NCI-H748 (cell line): ENCODE data around the gene HP.

Source experiments
- DNase-seq: peaks from one replicate; lab custom pipeline; 2025; ENCODE audit not compliant: unreplicated experiment; lab: John Stamatoyannopoulos, UW

HP gene

GRCh38 chr16:72083778-72084404, 29.6 kb downstream of the HP start:
- DNase-seq, result no peak

DNA sequence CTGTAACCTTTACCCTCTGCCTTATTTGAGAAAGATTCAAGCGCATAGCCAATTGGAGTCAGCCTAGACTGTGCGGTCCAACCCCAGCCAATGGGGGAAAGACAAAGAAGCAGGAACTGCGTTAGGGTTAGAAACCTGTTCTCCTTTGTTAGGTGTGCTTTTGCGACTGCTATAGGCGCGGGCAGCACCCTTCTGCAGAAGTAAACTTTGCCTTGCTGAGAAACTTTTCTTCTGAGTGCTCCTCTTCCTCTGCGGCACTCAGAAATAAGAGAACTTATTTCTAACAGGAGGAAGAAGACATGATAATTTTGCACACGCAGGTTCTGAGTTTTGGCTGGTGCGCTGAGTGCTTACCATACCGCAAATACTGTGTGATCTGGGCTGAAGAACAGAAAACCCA, 30.1 kb downstream of the HP start:
- DNase-seq, result no peak

GRCh38 chr16:72085002-72085401, 30.7 kb downstream of the HP start:
- no peak for DNase-seq

GRCh38 chr16:72091217-72091616, 36.9 kb downstream of the HP start:
- no peak for DNase-seq

DNA sequence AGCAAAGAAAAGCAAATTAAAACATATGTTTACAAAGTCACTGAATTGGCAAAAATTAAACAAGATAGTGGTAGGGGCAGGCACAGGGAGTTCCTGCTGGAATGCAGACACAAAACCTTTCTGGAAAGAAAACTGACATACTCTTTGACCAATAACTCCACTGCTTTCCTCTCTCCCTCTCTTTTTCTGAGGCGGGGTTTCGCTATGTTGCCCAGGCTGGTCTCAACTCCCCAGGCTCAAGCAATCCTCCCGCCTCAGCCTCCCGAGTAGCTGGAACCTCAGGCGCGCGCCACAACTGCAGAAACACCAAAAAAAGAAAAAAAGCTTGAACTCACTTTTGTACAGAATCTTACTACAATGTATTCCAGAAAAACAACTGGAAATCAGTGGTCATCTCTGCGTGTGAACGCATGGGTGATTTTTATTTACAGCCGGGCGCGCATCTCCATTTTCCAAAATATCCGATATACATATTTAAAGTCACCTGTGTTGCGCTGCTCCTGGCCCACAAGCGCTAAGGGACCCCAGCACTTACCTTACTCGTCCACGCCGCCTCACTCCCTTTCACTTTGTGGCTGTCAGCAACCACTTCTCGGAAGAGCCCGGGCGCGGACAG, 38.6 kb downstream of the HP start:
- DNase-seq, result peak; percentile 26

DNA sequence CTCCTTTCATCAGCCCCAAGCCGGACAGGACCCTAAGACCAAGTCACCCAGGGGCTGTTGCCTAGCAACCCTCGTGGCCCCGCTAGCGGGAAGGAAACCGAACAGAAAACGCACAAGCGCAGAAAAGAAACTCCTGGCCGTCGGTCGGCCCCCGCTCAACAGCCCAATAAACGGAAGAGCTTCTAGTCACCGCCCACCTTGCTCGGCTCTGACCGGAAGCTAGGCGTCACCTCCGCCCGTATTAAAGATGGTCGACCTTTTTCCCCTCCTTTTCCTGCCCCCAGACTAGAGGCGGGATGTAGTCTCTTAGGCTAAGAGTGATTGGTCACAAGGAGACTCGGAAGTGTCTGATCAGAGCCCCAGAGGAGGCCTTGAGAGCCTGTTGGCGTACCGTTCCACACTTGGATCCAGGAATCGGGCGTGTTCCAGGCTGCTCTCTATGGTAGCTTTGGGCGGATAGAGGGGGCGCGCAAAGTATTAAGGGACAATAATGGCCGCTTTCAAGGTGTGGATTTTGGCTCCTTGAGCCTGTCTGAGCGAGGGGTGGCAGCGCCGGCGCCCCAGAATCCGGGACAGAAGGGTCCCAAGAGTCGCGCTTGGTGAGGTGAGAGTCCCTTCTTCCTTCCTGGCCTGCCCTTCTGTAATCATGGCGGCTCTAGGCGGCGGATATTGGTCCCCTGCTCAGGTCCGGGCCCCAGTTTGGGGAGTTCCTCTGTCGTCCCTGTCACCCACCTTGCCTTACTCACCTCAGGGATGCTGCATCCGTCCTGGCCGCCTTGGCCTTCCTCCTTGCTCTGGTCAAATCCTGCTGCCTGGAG, 39.4 kb downstream of the HP start, which contains the start of the genes DHX38 and TXNL4B:
DHX38 (plus strand) TSS at position 400 of the 818 bp plus-strand sequence. CDS start 2,311 bp downstream, outside the sequence.
TXNL4B (minus strand) TSS at position 173 of the 818 bp plus-strand sequence. CDS start 2,871 bp downstream, outside the sequence.
- DNase-seq, result peak; percentile 97

GRCh38 chr16:72094266-72094610, 39.9 kb downstream of the HP start:
- peak; percentile 4 for DNase-seq

DNA sequence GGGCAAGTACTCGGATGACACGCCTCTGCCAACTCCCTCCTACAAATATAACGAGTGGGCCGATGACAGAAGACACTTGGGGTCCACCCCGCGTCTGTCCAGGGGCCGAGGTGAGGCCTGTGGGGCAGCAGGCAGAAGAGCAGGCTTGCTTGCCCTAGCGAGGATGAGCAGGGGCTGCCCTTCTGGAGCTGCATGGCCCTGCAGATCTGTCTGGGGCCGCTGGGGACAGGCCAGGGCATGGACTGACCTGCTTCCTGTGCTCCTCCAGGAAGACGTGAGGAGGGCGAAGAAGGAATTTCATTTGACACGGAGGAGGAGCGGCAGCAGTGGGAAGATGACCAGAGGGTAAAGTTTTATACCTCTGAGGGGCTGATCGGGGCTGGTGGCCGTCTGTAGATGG, 44.6 kb downstream of the HP start:
- no peak for DNase-seq

DNA sequence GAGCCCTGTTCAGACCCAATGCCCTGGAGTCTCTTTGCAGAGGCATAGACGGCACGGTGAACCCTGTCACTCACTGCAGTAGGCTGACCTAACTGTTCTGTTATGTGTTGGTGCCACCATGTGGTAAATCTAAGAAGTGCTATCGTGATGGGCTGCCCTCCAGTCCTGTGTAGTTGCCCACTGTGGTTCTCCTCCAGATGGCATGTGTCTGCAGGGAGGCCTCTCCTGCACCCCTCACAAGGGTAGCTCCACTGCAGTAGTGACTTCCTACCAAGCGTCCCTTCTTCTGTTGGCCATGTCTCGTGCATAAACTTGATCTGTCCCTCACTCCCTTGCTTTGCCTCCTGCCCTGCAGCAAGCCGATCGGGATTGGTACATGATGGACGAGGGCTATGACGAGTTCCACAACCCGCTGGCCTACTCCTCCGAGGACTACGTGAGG, 45.1 kb downstream of the HP start:
- peak; percentile 26 for DNase-seq

DNA sequence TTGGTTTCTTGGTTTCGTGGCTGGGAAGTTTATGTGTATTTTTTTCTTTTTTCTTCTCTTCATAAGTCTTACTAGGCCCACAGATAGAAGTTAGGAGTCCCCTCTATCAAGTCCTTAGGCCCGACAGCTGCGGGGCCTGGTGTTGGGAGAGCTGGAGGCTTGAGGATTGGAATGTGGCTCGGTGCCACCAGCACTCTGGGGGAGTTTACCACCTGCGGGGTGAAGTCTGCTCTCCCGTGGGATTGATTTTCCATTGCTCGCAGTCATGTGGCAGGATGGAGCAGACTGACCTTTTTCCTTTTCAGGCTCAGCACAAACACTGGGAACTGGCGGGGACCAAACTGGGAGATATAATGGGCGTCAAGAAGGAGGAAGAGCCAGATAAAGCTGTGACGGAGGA, 46.9 kb downstream of the HP start:
- DNase-seq, result no peak

- DNase-seq, result no peak
Measured at GRCh38 chr16:72104905-72105304, 50.6 kb downstream of the HP start.

DNA sequence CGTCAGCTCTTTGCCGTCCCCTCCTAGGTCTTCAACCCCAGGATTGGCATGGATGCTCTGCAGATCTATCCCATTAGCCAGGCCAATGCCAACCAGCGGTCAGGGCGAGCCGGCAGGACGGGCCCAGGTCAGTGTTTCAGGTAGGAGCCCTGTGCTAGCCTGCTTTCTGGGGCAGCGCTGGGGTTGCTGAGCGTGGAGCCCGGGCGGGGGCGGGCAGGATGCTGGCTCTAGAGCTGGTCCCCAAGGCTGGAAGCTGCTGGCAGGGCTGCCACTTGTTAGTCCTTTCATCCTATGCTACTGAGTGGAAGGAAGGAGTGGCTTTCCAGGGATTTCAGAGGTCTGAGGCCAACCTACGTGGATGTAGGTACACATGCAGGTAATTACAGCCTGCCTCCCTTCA, 51.7 kb downstream of the HP start:
- DNase-seq, result no peak

- DNase-seq, result no peak
Measured at GRCh38 chr16:72107371-72107770, 53.1 kb downstream of the HP start.

DNA sequence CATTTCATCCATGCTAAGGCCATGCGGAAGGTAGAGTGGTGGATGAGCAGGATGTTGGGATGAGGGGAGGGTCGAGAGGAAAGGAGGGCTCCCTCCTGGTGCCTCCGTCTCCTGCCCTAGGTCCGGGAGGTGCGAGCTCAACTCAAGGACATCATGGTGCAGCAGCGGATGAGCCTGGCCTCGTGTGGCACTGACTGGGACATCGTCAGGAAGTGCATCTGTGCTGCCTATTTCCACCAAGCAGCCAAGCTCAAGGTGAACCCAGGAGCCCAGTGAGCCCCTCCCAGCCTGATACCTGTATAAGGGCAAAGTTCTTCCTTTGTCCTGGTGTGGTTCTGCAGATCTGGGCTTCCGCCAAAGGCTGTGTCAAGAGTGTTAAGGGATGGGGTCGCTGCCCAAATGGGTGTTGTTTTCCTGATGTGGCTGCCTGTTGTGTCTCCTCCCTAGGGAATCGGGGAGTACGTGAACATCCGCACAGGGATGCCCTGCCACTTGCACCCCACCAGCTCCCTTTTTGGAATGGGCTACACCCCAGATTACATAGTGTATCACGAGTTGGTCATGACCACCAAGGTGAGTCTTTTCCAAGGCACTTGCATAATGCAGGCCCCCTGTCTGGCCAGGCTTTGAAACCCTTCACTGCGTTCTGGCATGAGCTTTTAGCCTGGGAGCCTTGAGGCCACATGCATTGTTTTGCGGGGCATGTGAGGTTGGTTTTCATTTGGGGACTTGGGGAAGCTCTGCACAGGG, 54.2 kb downstream of the HP start:
- no peak for DNase-seq

- no peak for DNase-seq
Measured at GRCh38 chr16:72109300-72109699, 55.0 kb downstream of the HP start.

- DNase-seq, result no peak
Measured at GRCh38 chr16:72109966-72110530, 55.7 kb downstream of the HP start.
